ENCODE measurements around the gene CPLX1. TPM values are rescaled to one million over a fixed set of nuclear protein-coding genes. Genes with fewer than 3 reads are reported as not detected.
"Not testable (repeated sequence)": the region's sequence is repeated elsewhere in the genome, so short reads cannot be mapped to it uniquely, and the experiment has no call there.

CPLX1 gene
- total RNA-seq, 2 experiments from 2014 or later: 0.21 to 0.25 TPM

DNA sequence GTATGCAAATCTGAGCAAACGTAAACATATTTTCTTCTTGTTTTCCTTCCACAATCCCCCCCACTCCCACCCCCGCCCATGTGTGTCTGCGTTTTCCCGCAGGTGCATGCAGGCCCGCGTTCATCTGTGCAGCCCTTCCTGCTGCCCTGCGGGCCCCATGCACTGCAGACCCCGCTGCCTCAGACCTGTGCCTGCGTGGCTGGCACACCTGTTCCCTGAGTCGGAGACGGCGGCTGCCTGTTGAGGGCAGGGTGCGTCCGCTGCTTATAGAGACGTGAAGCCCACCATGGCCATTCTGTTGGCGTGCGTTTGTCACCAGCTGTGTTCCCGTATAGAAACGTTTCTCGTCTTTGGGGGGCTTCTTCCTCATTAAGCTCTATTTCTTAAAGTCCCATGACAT lies 68.8 kb downstream of the CPLX1 start:
- TF ChIP-seq, protein P1, sequence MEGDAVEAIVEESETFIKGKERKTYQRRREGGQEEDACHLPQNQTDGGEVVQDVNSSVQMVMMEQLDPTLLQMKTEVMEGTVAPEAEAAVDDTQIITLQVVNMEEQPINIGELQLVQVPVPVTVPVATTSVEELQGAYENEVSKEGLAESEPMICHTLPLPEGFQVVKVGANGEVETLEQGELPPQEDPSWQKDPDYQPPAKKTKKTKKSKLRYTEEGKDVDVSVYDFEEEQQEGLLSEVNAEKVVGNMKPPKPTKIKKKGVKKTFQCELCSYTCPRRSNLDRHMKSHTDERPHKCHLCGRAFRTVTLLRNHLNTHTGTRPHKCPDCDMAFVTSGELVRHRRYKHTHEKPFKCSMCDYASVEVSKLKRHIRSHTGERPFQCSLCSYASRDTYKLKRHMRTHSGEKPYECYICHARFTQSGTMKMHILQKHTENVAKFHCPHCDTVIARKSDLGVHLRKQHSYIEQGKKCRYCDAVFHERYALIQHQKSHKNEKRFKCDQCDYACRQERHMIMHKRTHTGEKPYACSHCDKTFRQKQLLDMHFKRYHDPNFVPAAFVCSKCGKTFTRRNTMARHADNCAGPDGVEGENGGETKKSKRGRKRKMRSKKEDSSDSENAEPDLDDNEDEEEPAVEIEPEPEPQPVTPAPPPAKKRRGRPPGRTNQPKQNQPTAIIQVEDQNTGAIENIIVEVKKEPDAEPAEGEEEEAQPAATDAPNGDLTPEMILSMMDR (conservative IDR thresholded peaks at IDR 0.05; ENCODE audit: low read length): no peak
- TF ChIP-seq EZH2phosphoT487 (IDR thresholded peaks at IDR 0.05; ENCODE audit: borderline replicate concordance, low read depth, low read length): no peak
- H3K4me2 ChIP-seq (ENCODE audit: low read length): no peak overlapping the region
- H3K4me3 ChIP-seq (ENCODE audit: low read depth, low read length, poor library complexity, severe bottlenecking): no peak overlapping the region
- no peaks in the 10 kb centered on the region for H3K9me2 ChIP-seq (ENCODE audit: insufficient read depth, low read length)
- BruUV-seq (replicated peaks): no TSS peak
- DNase-seq (ENCODE audit: low spot score): no peak
- H3K9me3 ChIP-seq (ENCODE audit: low read length): no peaks in the 10 kb centered on the region
- CTCF ChIA-PET (ENCODE audit: unreplicated experiment): interaction anchor here (0.6 kb wide), 1 partner anchor 71 kb away, joined by 3 read pairs; no protein-coding TSS in a partner anchor
- no peak overlapping the region for H2AFZ ChIP-seq (ENCODE audit: low read length)
- no peak overlapping the region for H3K27ac ChIP-seq (ENCODE audit: low read depth, low read length, poor library complexity, severe bottlenecking)
- H3K79me2 ChIP-seq (ENCODE audit: insufficient read depth, low read depth, low read length): no peaks in the 10 kb centered on the region
- H3K4me1 ChIP-seq (ENCODE audit: insufficient read depth, low read length, poor library complexity, severe bottlenecking): no peaks in the 10 kb centered on the region
- peaks cover 40% of the 10 kb centered on the region; the same call in 1 of the 2 replicates for H3K36me3 ChIP-seq (ENCODE audit: insufficient read depth, low read length)
- POLR2A ChIA-PET: no interaction called here
- H4K20me1 ChIP-seq (ENCODE audit: insufficient read depth, low read length): no peaks in the 10 kb centered on the region
- intact Hi-C loops (cut with micrococcal nuclease; ENCODE audit: unreplicated experiment): no loop called here

GRCh38 chr4:754221-755120 lies 71.5 kb downstream of the CPLX1 start:
- ChIA-PET POLR2A (no interaction called here), CTCF (ENCODE audit: unreplicated experiment) (no interaction called here)
- Histone ChIP-seq H3K9me3 (ENCODE audit: low read length) (no peaks in the 10 kb centered on the region), H3K79me2 (ENCODE audit: insufficient read depth, low read depth, low read length) (no peaks in the 10 kb centered on the region), H3K4me1 (ENCODE audit: insufficient read depth, low read length, poor library complexity, severe bottlenecking) (no peaks in the 10 kb centered on the region), H3K36me3 (ENCODE audit: insufficient read depth, low read length) (peaks cover 36% of the 10 kb centered on the region; the same call in 1 of the 2 replicates), H3K27ac (ENCODE audit: low read depth, low read length, poor library complexity, severe bottlenecking) (no peak overlapping the region), H3K9me2 (ENCODE audit: insufficient read depth, low read length) (no peaks in the 10 kb centered on the region), H4K20me1 (ENCODE audit: insufficient read depth, low read length) (no peaks in the 10 kb centered on the region), H2AFZ (ENCODE audit: low read length) (no peak overlapping the region), H3K4me3 (ENCODE audit: low read depth, low read length, poor library complexity, severe bottlenecking) (no peak overlapping the region), H3K4me2 (ENCODE audit: low read length) (no peak overlapping the region)
- BruUV-seq (replicated peaks): no TSS peak
- no peak for TF ChIP-seq EZH2phosphoT487 (IDR thresholded peaks at IDR 0.05; ENCODE audit: borderline replicate concordance, low read depth, low read length)
- TF ChIP-seq, protein P1 (conservative IDR thresholded peaks at IDR 0.05; ENCODE audit: low read length): no peak
- no peak for DNase-seq (ENCODE audit: low spot score)
- intact Hi-C loops (cut with micrococcal nuclease; ENCODE audit: unreplicated experiment): no loop called here

- H2AFZ ChIP-seq (ENCODE audit: low read length); H3K9me2 ChIP-seq (ENCODE audit: insufficient read depth, low read length); DNase-seq (ENCODE audit: low spot score); H3K4me1 ChIP-seq (ENCODE audit: insufficient read depth, low read length, poor library complexity, severe bottlenecking); H4K20me1 ChIP-seq (ENCODE audit: insufficient read depth, low read length); H3K4me3 ChIP-seq (ENCODE audit: low read depth, low read length, poor library complexity, severe bottlenecking); BruUV-seq (replicated peaks); H3K27ac ChIP-seq (ENCODE audit: low read depth, low read length, poor library complexity, severe bottlenecking); intact Hi-C loops (cut with micrococcal nuclease; ENCODE audit: unreplicated experiment); H3K4me2 ChIP-seq (ENCODE audit: low read length); H3K9me3 ChIP-seq (ENCODE audit: low read length); CTCF ChIA-PET (ENCODE audit: unreplicated experiment); H3K79me2 ChIP-seq (ENCODE audit: insufficient read depth, low read depth, low read length): not testable (repeated sequence)
- H3K36me3 ChIP-seq (ENCODE audit: insufficient read depth, low read length): peaks cover 43% of the 10 kb centered on the region; the same call in 1 of the 2 replicates
- POLR2A ChIA-PET: interaction anchor here (0.6 to 0.8 kb wide), 3 partner anchors 54 to 179 kb away, joined by 3 to 6 read pairs (median 3); partner anchors contain the start of genes GAK and TMEM175
Observed at GRCh38 chr4:753186-753585, 72.7 kb downstream of the CPLX1 start.
